ENCODE results near the gene IQCE. TPM values are rescaled to one million over a fixed set of nuclear protein-coding genes. Genes with fewer than 3 reads are reported as not detected.

IQCE gene
- total RNA-seq, 1 donor from 2014 or later: 17.0 TPM

- H3K4me1 Mint-ChIP-seq (ENCODE audit: unreplicated experiment): peaks cover 65% of the 10 kb centered on the region
- no peak overlapping the region for H3K4me3 Mint-ChIP-seq (ENCODE audit: unreplicated experiment)
- TF ChIP-seq CTCF (IDR thresholded peaks at IDR 0.05): no peak
- no peaks in the 10 kb centered on the region for H3K27me3 Mint-ChIP-seq (ENCODE audit: unreplicated experiment)
- no peaks in the 10 kb centered on the region for H3K9me3 Mint-ChIP-seq (ENCODE audit: unreplicated experiment)
- DNase-seq (ENCODE audit: extremely low spot score, unreplicated experiment): no peak
- H3K27ac Mint-ChIP-seq (ENCODE audit: unreplicated experiment): peak overlapping the region; percentile 54
- no peaks in the 10 kb centered on the region for H3K36me3 Mint-ChIP-seq (ENCODE audit: unreplicated experiment)
Measured at GRCh38 chr7:2619116-2619515, 60.3 kb downstream of the IQCE start.

DNA sequence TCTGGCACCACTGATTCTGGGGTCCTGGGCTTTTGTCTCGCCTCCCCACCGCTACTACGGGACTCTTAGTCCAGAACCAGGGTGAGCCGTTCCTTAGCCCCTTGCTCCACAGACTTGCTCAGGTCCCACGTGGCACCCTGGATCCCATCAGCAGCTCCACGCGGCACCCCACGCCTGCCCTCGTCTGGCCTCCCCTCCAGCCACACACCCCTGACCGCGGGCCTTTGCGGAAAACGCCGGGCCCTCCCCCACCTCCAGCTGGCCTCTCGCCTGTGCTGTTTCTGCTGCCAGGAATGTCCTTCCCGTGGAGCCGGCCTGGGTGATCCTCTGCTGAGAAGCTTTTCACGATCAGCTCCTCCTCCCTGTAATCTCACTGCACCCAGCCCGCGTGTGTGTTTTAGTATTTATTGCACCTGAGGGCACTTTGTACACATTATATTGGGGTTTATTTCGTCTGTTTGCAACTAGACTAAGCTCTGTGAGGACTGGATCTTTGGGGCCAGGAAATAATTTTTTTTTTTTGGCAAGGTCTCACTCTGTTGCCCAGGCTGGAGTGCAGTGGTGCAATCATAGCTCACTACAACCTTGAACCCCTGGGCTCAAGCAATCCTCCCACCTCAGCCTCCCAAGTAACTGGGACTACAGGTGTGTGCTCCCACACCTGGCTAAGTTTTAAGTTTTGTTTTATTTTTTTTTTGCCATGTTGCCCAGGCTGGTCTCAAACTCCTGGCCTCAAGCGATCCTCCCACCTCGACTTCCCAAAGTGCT lies 62.5 kb downstream of the IQCE start:
- Mint-ChIP-seq H3K36me3 (ENCODE audit: unreplicated experiment) (no peaks in the 10 kb centered on the region), H3K9me3 (ENCODE audit: unreplicated experiment) (no peaks in the 10 kb centered on the region), H3K4me3 (ENCODE audit: unreplicated experiment) (no peak overlapping the region), H3K27ac (ENCODE audit: unreplicated experiment) (peak overlapping the region; percentile 72), H3K4me1 (ENCODE audit: unreplicated experiment) (peaks cover 62% of the 10 kb centered on the region), H3K27me3 (ENCODE audit: unreplicated experiment) (no peaks in the 10 kb centered on the region)
- no peak for TF ChIP-seq CTCF (IDR thresholded peaks at IDR 0.05)
- no peak for DNase-seq (ENCODE audit: extremely low spot score, unreplicated experiment)

DNA sequence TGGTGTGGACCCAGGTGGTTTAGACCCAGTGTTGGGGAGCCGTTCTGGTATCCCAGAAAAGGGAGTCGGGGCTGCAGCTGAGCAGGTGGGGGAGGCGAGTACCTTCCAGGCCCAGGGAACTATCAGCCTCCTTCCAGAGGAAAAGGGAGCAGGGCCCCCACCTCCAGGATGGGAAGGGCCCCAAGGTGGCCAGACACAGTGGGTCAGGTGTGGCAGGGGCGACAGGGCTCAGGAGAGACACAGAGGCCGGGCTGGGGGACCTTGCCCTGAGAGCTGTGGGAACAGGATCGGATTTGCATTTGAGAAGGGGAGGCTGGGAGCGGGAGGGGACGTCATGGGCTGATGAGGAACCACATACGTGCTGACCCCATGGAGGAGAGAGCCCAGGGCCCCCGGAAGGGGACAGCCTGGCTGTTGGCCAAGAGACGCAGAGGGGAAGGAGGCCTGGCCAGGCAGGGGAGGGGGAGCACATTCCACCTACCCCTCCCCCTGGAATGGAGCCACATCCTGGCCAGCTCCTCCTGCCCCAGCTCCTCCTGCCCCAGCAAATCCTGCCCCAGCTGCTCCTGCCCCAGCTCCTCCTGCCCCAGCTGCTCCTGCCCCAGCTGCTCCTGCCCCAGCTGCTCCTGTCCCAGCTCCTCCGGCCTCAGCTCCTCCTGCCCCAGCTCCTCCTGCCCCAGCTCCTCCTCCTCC lies 63.3 kb downstream of the IQCE start:
- no peaks in the 10 kb centered on the region for H3K36me3 Mint-ChIP-seq (ENCODE audit: unreplicated experiment)
- no peaks in the 10 kb centered on the region for H3K9me3 Mint-ChIP-seq (ENCODE audit: unreplicated experiment)

GRCh38 chr7:2622869-2623697 lies 64.3 kb downstream of the IQCE start:
- no peak for TF ChIP-seq CTCF (IDR thresholded peaks at IDR 0.05)
- no peak for DNase-seq (ENCODE audit: extremely low spot score, unreplicated experiment)
- Mint-ChIP-seq H3K4me3 (ENCODE audit: unreplicated experiment) (no peak overlapping the region), H3K27ac (ENCODE audit: unreplicated experiment) (peak overlapping the region; percentile 23), H3K9me3 (ENCODE audit: unreplicated experiment) (no peaks in the 10 kb centered on the region), H3K27me3 (ENCODE audit: unreplicated experiment) (no peaks in the 10 kb centered on the region), H3K36me3 (ENCODE audit: unreplicated experiment) (no peaks in the 10 kb centered on the region), H3K4me1 (ENCODE audit: unreplicated experiment) (peaks cover 55% of the 10 kb centered on the region)

More for the DNA sequence above, 63.3 kb downstream of the IQCE start:
- Mint-ChIP-seq H3K4me3 (ENCODE audit: unreplicated experiment) (peak overlapping the region; percentile 40), H3K27ac (ENCODE audit: unreplicated experiment) (peak overlapping the region; percentile 72), H3K27me3 (ENCODE audit: unreplicated experiment) (no peaks in the 10 kb centered on the region), H3K4me1 (ENCODE audit: unreplicated experiment) (peaks cover 62% of the 10 kb centered on the region)
- TF ChIP-seq CTCF (IDR thresholded peaks at IDR 0.05): no peak
- no peak for DNase-seq (ENCODE audit: extremely low spot score, unreplicated experiment)

GRCh38 chr7:2623698-2624014 lies 64.9 kb downstream of the IQCE start:
- Mint-ChIP-seq H3K27ac (ENCODE audit: unreplicated experiment) (no peak overlapping the region), H3K9me3 (ENCODE audit: unreplicated experiment) (no peaks in the 10 kb centered on the region), H3K27me3 (ENCODE audit: unreplicated experiment) (no peaks in the 10 kb centered on the region), H3K36me3 (ENCODE audit: unreplicated experiment) (no peaks in the 10 kb centered on the region), H3K4me3 (ENCODE audit: unreplicated experiment) (no peak overlapping the region), H3K4me1 (ENCODE audit: unreplicated experiment) (peaks cover 53% of the 10 kb centered on the region)
- DNase-seq (ENCODE audit: extremely low spot score, unreplicated experiment): no peak
- TF ChIP-seq CTCF (IDR thresholded peaks at IDR 0.05): no peak
